Epithelial cell of proximal tubule (primary cell): Measurements from ENCODE around the gene MYBPC3. TPM values are rescaled to one million over a fixed set of nuclear protein-coding genes. Genes with fewer than 3 reads are reported as not detected.
A peak's percentile ranks its signal among the peaks of the same experiment; 100 is the strongest.

ENCODE experiments used
- DNase-seq: peaks from one replicate; pipeline ENCODE4 v3.0.0-alpha.2; 2011; ENCODE audit warnings: low read depth
- H3K4me3 ChIP-seq: 2 replicates; pipeline ENCODE4 v1.5.1; 2011; ENCODE audit warnings: low read depth, mild to moderate bottlenecking, low read length
- CTCF ChIP-seq: conservative IDR thresholded peaks from 2 replicates; pipeline ENCODE4 v1.5.1; 2012; ENCODE audit warnings: low read depth, mild to moderate bottlenecking, low read length
- total RNA-seq: library from RNA; depleted of rRNA; stranded (reverse); fragments of >200 nt; gene quantifications from 2 replicates; pipeline ENCODE4 v1.2.3, GENCODE V29; 2015

MYBPC3 gene
- total RNA-seq, 1 donor from 2014 or later = not detected

GRCh38 chr11:47353978-47354774, 1.7 kb upstream of the MYBPC3 start:
- H3K4me3 ChIP-seq = peak overlapping the region; percentile 57
- TF ChIP-seq CTCF = no peak
- no peak for DNase-seq

- no peak overlapping the region for H3K4me3 ChIP-seq
- TF ChIP-seq CTCF = no peak
- no peak for DNase-seq
These were observed 1.1 kb downstream of the MYBPC3 start for GRCh38 chr11:47351156-47352126.

- DNase-seq = no peak
- no peak for TF ChIP-seq CTCF
- no peak overlapping the region for H3K4me3 ChIP-seq
These were observed 2.2 kb downstream of the MYBPC3 start for GRCh38 chr11:47350315-47350714.

GRCh38 chr11:47349521-47350095, 2.9 kb downstream of the MYBPC3 start:
- TF ChIP-seq CTCF = no peak

GRCh38 chr11:47348859-47349258, 3.6 kb downstream of the MYBPC3 start:
- peak; percentile 54 for TF ChIP-seq CTCF
- DNase-seq = no peak

More at GRCh38 chr11:47349521-47350095, 2.9 kb downstream of the MYBPC3 start:
- no peak overlapping the region for H3K4me3 ChIP-seq
- no peak for DNase-seq

GRCh38 chr11:47348131-47348802, 4.2 kb downstream of the MYBPC3 start:
- no peak for TF ChIP-seq CTCF
- no peak overlapping the region for H3K4me3 ChIP-seq
- no peak for DNase-seq

More at GRCh38 chr11:47348859-47349258, 3.6 kb downstream of the MYBPC3 start:
- H3K4me3 ChIP-seq = no peak overlapping the region
